K562 (cell line): ENCODE results near the gene AGA. TPM values are rescaled to one million over a fixed set of nuclear protein-coding genes. Genes with fewer than 3 reads are reported as not detected.

Experiments used
- ELF1 ChIP-seq: fragments of 200-800 bp; sonication (Bioruptor generic); IDR thresholded peaks from 2 replicates; pipeline ENCODE4 v1.6.1; 2016; ENCODE audit warnings: missing genetic modification characterization, missing compliant biosample characterization
- FOSL1 ChIP-seq: fragments of 200-800 bp; sonication (Bioruptor generic); conservative IDR thresholded peaks from 2 replicates; pipeline ENCODE4 v1.6.1; 2016; ENCODE audit warnings: missing genetic modification characterization, missing compliant biosample characterization
- RBM34 ChIP-seq: fragments of 200-400 bp; formaldehyde crosslinking; IDR thresholded peaks from 2 replicates; pipeline ENCODE4 v1.6.1; 2018; ENCODE audit warnings: low read length, borderline replicate concordance; ENCODE audit not compliant: insufficient read depth
- RERE ChIP-seq: sonication (generic); formaldehyde crosslinking; IDR thresholded peaks from 2 replicates; pipeline ENCODE4 v1.8.0; 2023; ENCODE audit warnings: missing genetic modification reagents, mild to moderate bottlenecking, borderline replicate concordance
- VEZF1 ChIP-seq: fragments of 200-800 bp; sonication (Bioruptor generic); IDR thresholded peaks from 2 replicates; pipeline ENCODE4 v1.6.1; 2017; ENCODE audit warnings: missing genetic modification characterization, missing compliant biosample characterization
- ZNF316 ChIP-seq: fragments of 450-650 bp; IDR thresholded peaks from 2 replicates; pipeline ENCODE4 v1.6.1; 2016
- ZNF586 ChIP-seq: fragments of 450-650 bp; formaldehyde crosslinking; conservative IDR thresholded peaks from 2 replicates; pipeline ENCODE4 v1.4.0; 2020; ENCODE audit warnings: mild to moderate bottlenecking, moderate library complexity
- polyA plus RNA-seq, 8 experiments: library from polyadenylated mRNA; depleted of rRNA in 4 of 8; stranded (reverse) in 5 of 8; unstranded in 3 of 8; fragments of >200 nt; fragmentation: Nextera tagmentation in 2 of 8; fragmentation: Illumina TruSeq in 1 of 8; extraction: Ambion mirVana in 2 of 8; extraction: Trizol in 1 of 8; gene quantifications; 2 replicates each; pipeline versions ENCODE4 v1.2.1 to v1.2.3, GENCODE V29; 2011 to 2014; ENCODE audit warnings: inconsistent platforms in 1 of 8, missing spikeins in 1 of 8
- total RNA-seq, 7 experiments: library from RNA; depleted of rRNA in 6 of 7; stranded (reverse); fragments of >200 nt in 6 of 7; fragmentation: Illumina TruSeq in 2 of 7; extraction: Trizol in 2 of 7; gene quantifications; 2 replicates each; pipeline versions ENCODE4 v1.2.1 to v1.2.3, GENCODE V29; 2011 to 2021; ENCODE audit warnings: low replicate concordance in 1 of 7

The AGA gene
- total and polyA plus RNA-seq, 9 of the 15 experiments (the other 6 are each of a cell fraction or from before 2014, with no cell fraction given) = 8.5 to 25.0 (median 12.6) TPM

- TF ChIP-seq VEZF1 (no peak), FOSL1 (tag) (no peak), ZNF316 (no peak), RERE (CRISPR knock-in tag) (no peak), ELF1 (tag) (no peak), ZNF586 (no peak), RBM34 (no peak)
Measured at GRCh38 chr4:177446586-177446985, 4.3 kb upstream of the AGA start (continued).
